Neural progenitor cell (in vitro differentiated cells): ENCODE measurements around the gene C3orf20. TPM values are rescaled to one million over a fixed set of nuclear protein-coding genes. Genes with fewer than 3 reads are reported as not detected.

Experiments used
- DNase-seq: peaks from one replicate; pipeline ENCODE4 v3.0.0-alpha.2; 2016; ENCODE audit warnings: low spot score
- H2AFZ ChIP-seq: fragments of 200-600 bp; sonication (generic); replicated peaks from 2 replicates; pipeline ENCODE4 v1.6.1; 2016; ENCODE audit warnings: antibody characterized with exemption
- H3F3A ChIP-seq: fragments of 200-600 bp; sonication (generic); 2 replicates; pipeline ENCODE4 v1.6.1; 2016; ENCODE audit warnings: antibody characterized with exemption, low read depth
- H3K27ac ChIP-seq: fragments of 200-600 bp; sonication (generic); 2 replicates; pipeline ENCODE4 v1.5.1; 2016; ENCODE audit warnings: mild to moderate bottlenecking
- H3K27me3 ChIP-seq: fragments of 200-600 bp; sonication (generic); 2 replicates; pipeline ENCODE4 v1.6.1; 2016; ENCODE audit warnings: mild to moderate bottlenecking, moderate library complexity
- H3K36me3 ChIP-seq: fragments of 200-600 bp; sonication (generic); 2 replicates; pipeline ENCODE4 v1.5.1; 2016
- H3K4me1 ChIP-seq: fragments of 200-600 bp; sonication (generic); 2 replicates; pipeline ENCODE4 v1.6.1; 2016; ENCODE audit warnings: mixed run types
- H3K4me2 ChIP-seq: fragments of 200-600 bp; sonication (generic); 2 replicates; pipeline ENCODE4 v1.6.1; 2016
- H3K4me3 ChIP-seq: fragments of 200-600 bp; sonication (generic); 2 replicates; pipeline ENCODE4 v1.5.1; 2016
- H3K79me2 ChIP-seq: fragments of 200-600 bp; sonication (generic); 2 replicates; pipeline ENCODE4 v1.6.1; 2016; ENCODE audit warnings: low read depth
- H3K9ac ChIP-seq: fragments of 200-600 bp; sonication (generic); 2 replicates; pipeline ENCODE4 v1.6.1; 2016
- H3K9me3 ChIP-seq: fragments of 200-600 bp; sonication (generic); 2 replicates; pipeline ENCODE4 v1.5.1; 2016; ENCODE audit warnings: low read depth
- H4K20me1 ChIP-seq: fragments of 200-600 bp; sonication (generic); 2 replicates; pipeline ENCODE4 v1.6.1; 2016; ENCODE audit warnings: low read depth
- H3K27ac Mint-ChIP-seq: 3 replicates; pipeline ENCODE4 v1.8.0; 2021; ENCODE audit warnings: mixed read lengths
- H3K27me3 Mint-ChIP-seq: 2 replicates; pipeline ENCODE4 v1.8.0; 2022; ENCODE audit warnings: low read depth, mild to moderate bottlenecking, inconsistent platforms, moderate library complexity, mixed read lengths; ENCODE audit not compliant: insufficient read depth
- H3K36me3 Mint-ChIP-seq: 3 replicates; pipeline ENCODE4 v1.8.0; 2021; ENCODE audit warnings: mixed read lengths
- H3K4me1 Mint-ChIP-seq: 3 replicates; pipeline ENCODE4 v1.8.0; 2021; ENCODE audit warnings: mixed read lengths
- H3K4me3 Mint-ChIP-seq: 3 replicates; pipeline ENCODE4 v1.8.0; 2021; ENCODE audit warnings: mild to moderate bottlenecking, moderate library complexity, mixed read lengths
- H3K9me3 Mint-ChIP-seq: 3 replicates; pipeline ENCODE4 v1.8.0; 2020; ENCODE audit warnings: mixed read lengths
- EZH2 ChIP-seq: fragments of 200-600 bp; sonication (generic); IDR thresholded peaks from 2 replicates; pipeline ENCODE4 v1.6.1; 2017; ENCODE audit warnings: antibody characterized with exemption, mild to moderate bottlenecking, moderate library complexity
- EZH2phosphoT487 ChIP-seq: fragments of 200-600 bp; sonication (generic); IDR thresholded peaks from 2 replicates; pipeline ENCODE4 v1.6.1; 2017; ENCODE audit warnings: antibody characterized with exemption
- total RNA-seq: library from RNA; depleted of rRNA; stranded (reverse); fragments of >200 nt; gene quantifications from 2 replicates; pipeline ENCODE4 v1.2.3, GENCODE V29; 2015; ENCODE audit warnings: low replicate concordance
- TF ChIP-seq, protein P1 (sequence below): fragments of 200-600 bp; sonication (generic); IDR thresholded peaks from 2 replicates; pipeline ENCODE4 v1.5.1; 2017; ENCODE audit warnings: antibody characterized with exemption, mild to moderate bottlenecking

C3orf20 gene
- total RNA-seq, 1 donor from 2014 or later, result not detected

GRCh38 chr3:14716591-14716990 is 41.6 kb downstream of the C3orf20 start:
- TF ChIP-seq EZH2phosphoT487 (no peak), EZH2 (no peak)
- TF ChIP-seq, protein P1, sequence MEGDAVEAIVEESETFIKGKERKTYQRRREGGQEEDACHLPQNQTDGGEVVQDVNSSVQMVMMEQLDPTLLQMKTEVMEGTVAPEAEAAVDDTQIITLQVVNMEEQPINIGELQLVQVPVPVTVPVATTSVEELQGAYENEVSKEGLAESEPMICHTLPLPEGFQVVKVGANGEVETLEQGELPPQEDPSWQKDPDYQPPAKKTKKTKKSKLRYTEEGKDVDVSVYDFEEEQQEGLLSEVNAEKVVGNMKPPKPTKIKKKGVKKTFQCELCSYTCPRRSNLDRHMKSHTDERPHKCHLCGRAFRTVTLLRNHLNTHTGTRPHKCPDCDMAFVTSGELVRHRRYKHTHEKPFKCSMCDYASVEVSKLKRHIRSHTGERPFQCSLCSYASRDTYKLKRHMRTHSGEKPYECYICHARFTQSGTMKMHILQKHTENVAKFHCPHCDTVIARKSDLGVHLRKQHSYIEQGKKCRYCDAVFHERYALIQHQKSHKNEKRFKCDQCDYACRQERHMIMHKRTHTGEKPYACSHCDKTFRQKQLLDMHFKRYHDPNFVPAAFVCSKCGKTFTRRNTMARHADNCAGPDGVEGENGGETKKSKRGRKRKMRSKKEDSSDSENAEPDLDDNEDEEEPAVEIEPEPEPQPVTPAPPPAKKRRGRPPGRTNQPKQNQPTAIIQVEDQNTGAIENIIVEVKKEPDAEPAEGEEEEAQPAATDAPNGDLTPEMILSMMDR, result no peak
- Mint-ChIP-seq H3K27ac (no peak overlapping the region), H3K4me1 (no peaks in the 10 kb centered on the region), H3K9me3 (peaks cover 4% of the 10 kb centered on the region), H3K36me3 (no peaks in the 10 kb centered on the region), H3K27me3 (peaks cover 7% of the 10 kb centered on the region), H3K4me3 (no peak overlapping the region)
- Histone ChIP-seq H3K36me3 (no peaks in the 10 kb centered on the region), H3F3A (no peaks in the 10 kb centered on the region), H3K79me2 (no peaks in the 10 kb centered on the region), H3K27ac (no peak overlapping the region), H4K20me1 (no peaks in the 10 kb centered on the region), H3K4me1 (no peaks in the 10 kb centered on the region), H3K9ac (no peak overlapping the region), H3K9me3 (no peaks in the 10 kb centered on the region), H3K27me3 (peaks cover 36% of the 10 kb centered on the region), H3K4me3 (no peak overlapping the region), H3K4me2 (no peak overlapping the region), H2AFZ (no peak overlapping the region)
- no peak for DNase-seq

DNA sequence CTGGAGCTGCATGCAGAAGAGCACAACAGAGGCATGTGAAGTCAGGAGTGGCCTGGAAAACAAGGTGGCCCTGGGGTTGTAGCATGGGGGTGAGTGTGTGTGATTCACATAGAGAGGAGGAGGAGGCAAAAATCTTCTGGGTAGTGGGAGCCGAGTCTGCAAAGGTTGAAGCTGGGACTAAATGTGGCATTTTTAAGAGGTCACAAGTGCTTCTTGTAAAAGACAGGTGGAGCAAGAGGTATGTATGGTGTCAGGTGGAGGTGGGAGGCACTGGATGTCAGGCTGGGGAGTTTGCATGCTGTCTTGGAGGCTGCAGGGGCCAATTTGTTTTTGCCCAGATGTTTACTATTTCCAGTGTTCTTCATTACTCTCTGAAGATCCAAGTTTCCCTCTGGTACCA is 42.4 kb downstream of the C3orf20 start:
- Histone ChIP-seq H3K4me3 (no peak overlapping the region), H3K27ac (no peak overlapping the region), H3K79me2 (no peaks in the 10 kb centered on the region), H3K9ac (no peak overlapping the region), H3K9me3 (no peaks in the 10 kb centered on the region), H3F3A (no peaks in the 10 kb centered on the region), H3K27me3 (peaks cover 36% of the 10 kb centered on the region), H3K36me3 (no peaks in the 10 kb centered on the region), H4K20me1 (no peaks in the 10 kb centered on the region), H3K4me1 (no peaks in the 10 kb centered on the region), H3K4me2 (no peak overlapping the region), H2AFZ (no peak overlapping the region)
- Mint-ChIP-seq H3K27ac (no peak overlapping the region), H3K4me3 (no peak overlapping the region), H3K9me3 (peaks cover 4% of the 10 kb centered on the region), H3K36me3 (no peaks in the 10 kb centered on the region), H3K4me1 (no peaks in the 10 kb centered on the region), H3K27me3 (peaks cover 7% of the 10 kb centered on the region)
- DNase-seq, result no peak
- no peak for TF ChIP-seq EZH2phosphoT487

DNA sequence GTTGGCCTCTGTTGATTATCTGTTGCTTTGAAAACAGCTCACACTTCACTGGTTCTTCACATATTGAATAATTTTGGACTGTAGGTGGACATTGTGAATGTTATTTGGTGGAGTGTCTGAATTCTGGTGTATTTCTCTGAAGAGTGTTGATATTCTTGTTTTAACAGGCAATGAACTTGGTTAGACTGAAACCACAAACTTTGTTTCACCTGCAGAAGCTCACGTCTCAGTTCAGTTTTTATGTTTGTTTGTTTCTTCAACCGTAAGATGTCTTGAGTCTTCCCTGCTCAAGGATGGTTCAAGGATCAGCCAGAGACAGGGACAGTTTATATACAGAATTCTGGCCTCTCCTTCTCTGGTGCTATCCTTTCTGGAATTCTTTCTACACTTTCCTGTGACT is 43.6 kb downstream of the C3orf20 start:
- peaks cover 7% of the 10 kb centered on the region for H3K27me3 Mint-ChIP-seq

DNA sequence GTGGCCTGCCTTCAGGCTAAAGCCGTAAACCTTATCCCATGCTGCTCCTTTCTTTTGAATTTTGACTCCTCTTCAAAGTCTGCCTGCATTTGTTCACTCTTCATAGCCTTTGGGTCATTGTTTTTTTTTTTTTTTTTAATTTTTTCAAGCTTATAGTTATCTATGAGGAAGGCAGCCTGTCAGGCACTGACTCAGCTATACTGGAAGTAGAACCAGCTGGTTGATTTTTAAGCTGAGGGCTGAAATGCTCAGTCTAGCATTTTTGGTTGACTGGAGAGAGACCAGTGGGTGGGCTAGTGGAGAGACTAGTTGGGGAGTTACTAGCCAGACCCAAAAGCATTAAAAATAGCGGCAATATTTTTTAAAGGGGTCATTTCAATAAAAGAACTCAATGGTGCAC is 44.1 kb downstream of the C3orf20 start:
- Histone ChIP-seq H3K4me3 (no peak overlapping the region), H3K4me1 (no peaks in the 10 kb centered on the region), H3K27me3 (peaks cover 27% of the 10 kb centered on the region), H3K9me3 (no peaks in the 10 kb centered on the region), H3K9ac (no peak overlapping the region), H3K4me2 (no peak overlapping the region), H2AFZ (no peak overlapping the region), H3K27ac (no peak overlapping the region), H4K20me1 (no peaks in the 10 kb centered on the region), H3K79me2 (no peaks in the 10 kb centered on the region), H3F3A (no peaks in the 10 kb centered on the region), H3K36me3 (no peaks in the 10 kb centered on the region)
- DNase-seq, result no peak
- Mint-ChIP-seq H3K9me3 (no peaks in the 10 kb centered on the region), H3K27ac (no peak overlapping the region), H3K4me1 (no peaks in the 10 kb centered on the region), H3K27me3 (peaks cover 7% of the 10 kb centered on the region), H3K36me3 (no peaks in the 10 kb centered on the region), H3K4me3 (no peak overlapping the region)
- no peak for TF ChIP-seq EZH2phosphoT487
- TF ChIP-seq EZH2, result no peak
- TF ChIP-seq, protein P1, result no peak

More for the DNA sequence above, 43.6 kb downstream of the C3orf20 start:
- Mint-ChIP-seq H3K36me3 (no peaks in the 10 kb centered on the region), H3K9me3 (no peaks in the 10 kb centered on the region), H3K27ac (no peak overlapping the region), H3K4me1 (no peaks in the 10 kb centered on the region), H3K4me3 (no peak overlapping the region)
- H3K4me3 ChIP-seq, result no peak overlapping the region
- peaks cover 29% of the 10 kb centered on the region for H3K27me3 ChIP-seq
- no peaks in the 10 kb centered on the region for H3K79me2 ChIP-seq
- H3K4me2 ChIP-seq, result no peak overlapping the region
- no peaks in the 10 kb centered on the region for H4K20me1 ChIP-seq
- H3F3A ChIP-seq, result no peaks in the 10 kb centered on the region
- H3K4me1 ChIP-seq, result no peaks in the 10 kb centered on the region
- no peaks in the 10 kb centered on the region for H3K9me3 ChIP-seq
- no peak overlapping the region for H2AFZ ChIP-seq
- no peak overlapping the region for H3K9ac ChIP-seq
- TF ChIP-seq EZH2, result no peak
- H3K27ac ChIP-seq, result no peak overlapping the region
- H3K36me3 ChIP-seq, result no peaks in the 10 kb centered on the region
- no peak for DNase-seq
